Neural cell (in vitro differentiated cells): ENCODE results near the gene RGS17.
A peak's percentile ranks its signal among the peaks of the same experiment; 100 is the strongest.

Experiments used
- CTCF ChIP-seq: fragments of 450-650 bp; IDR thresholded peaks from 2 replicates; pipeline ENCODE4 v1.5.1; 2014; ENCODE audit warnings: antibody characterized with exemption, mild to moderate bottlenecking, moderate library complexity; ENCODE audit not compliant: poor library complexity, severe bottlenecking
- EZH2 ChIP-seq: fragments of 200-600, 300-800 bp; shearing (Covaris generic), sonication (generic); IDR thresholded peaks from 2 replicates; pipeline ENCODE4 v1.6.1; 2014; ENCODE audit warnings: antibody characterized with exemption, low read length, borderline replicate concordance, mild to moderate bottlenecking; ENCODE audit not compliant: insufficient read depth, poor library complexity, severe bottlenecking
- TAF1 ChIP-seq: IDR thresholded peaks from 2 replicates; pipeline ENCODE4 v1.6.1; 2012; ENCODE audit warnings: low read depth
- TF ChIP-seq, protein P1 (sequence below): IDR thresholded peaks from 2 replicates; pipeline ENCODE4 v1.6.1; 2012; ENCODE audit warnings: borderline replicate concordance

DNA sequence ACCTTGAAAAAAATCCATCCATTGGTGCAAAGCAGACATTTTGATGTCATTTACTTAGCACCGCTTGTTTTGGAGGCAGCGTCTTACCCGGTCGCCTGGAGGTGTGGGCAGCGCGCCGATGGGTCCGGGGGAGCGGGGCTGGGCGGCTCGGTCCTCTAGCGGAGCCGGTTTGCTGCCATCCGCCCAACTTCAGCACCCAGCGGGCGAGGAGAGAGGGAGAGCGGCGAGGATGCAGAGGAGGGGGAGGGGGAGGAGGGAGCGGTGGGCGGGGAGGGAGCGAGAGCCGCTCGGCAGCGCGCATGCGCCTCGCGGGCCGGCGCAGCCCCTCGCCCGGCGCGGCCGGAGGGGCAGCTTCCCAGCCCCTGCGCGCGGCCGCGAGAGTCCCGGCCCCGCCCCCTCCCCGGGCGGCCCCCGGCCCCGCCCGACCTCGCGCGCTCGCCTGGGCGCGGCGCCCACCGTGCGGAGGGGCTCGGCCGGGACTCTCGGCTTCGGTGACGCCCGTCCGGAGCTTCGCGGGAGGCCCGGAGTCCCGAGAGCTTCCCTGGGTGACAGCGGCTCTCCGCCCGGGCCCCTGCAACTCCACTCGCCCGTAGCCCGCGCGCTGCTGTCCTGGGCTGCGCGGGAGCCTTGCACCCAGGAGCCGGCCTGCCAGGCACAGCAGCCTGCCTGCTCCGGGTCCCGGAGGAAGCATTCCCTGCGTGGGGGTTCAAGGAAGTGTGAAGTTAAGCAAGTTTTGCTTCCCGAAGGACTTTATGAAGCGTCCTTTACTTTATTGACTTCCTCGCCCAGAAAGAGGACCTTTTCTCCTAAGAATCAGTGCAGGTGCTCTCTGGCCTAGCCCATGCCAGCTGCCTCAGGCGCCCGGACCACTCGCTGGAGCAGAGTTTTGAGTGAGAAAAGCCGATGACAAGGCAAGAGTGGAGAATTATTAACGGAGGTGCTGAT, at the start of gene RGS17:
- TF ChIP-seq CTCF (no peak), TAF1 (peak; percentile 60), EZH2 (no peak)
- TF ChIP-seq, protein P1, sequence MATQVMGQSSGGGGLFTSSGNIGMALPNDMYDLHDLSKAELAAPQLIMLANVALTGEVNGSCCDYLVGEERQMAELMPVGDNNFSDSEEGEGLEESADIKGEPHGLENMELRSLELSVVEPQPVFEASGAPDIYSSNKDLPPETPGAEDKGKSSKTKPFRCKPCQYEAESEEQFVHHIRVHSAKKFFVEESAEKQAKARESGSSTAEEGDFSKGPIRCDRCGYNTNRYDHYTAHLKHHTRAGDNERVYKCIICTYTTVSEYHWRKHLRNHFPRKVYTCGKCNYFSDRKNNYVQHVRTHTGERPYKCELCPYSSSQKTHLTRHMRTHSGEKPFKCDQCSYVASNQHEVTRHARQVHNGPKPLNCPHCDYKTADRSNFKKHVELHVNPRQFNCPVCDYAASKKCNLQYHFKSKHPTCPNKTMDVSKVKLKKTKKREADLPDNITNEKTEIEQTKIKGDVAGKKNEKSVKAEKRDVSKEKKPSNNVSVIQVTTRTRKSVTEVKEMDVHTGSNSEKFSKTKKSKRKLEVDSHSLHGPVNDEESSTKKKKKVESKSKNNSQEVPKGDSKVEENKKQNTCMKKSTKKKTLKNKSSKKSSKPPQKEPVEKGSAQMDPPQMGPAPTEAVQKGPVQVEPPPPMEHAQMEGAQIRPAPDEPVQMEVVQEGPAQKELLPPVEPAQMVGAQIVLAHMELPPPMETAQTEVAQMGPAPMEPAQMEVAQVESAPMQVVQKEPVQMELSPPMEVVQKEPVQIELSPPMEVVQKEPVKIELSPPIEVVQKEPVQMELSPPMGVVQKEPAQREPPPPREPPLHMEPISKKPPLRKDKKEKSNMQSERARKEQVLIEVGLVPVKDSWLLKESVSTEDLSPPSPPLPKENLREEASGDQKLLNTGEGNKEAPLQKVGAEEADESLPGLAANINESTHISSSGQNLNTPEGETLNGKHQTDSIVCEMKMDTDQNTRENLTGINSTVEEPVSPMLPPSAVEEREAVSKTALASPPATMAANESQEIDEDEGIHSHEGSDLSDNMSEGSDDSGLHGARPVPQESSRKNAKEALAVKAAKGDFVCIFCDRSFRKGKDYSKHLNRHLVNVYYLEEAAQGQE, result peak; percentile 64
